GM12891 (cell line): Measurements from ENCODE around the gene FUT2.

Experiments used
- POLR2A ChIP-seq: IDR thresholded peaks from 2 replicates; pipeline ENCODE4 v1.6.1; 2011; ENCODE audit warnings: low read depth, low read length, control low read depth
- TAF1 ChIP-seq: IDR thresholded peaks from 2 replicates; pipeline ENCODE4 v1.6.1; 2011; ENCODE audit warnings: low read depth, low read length, control low read depth

DNA sequence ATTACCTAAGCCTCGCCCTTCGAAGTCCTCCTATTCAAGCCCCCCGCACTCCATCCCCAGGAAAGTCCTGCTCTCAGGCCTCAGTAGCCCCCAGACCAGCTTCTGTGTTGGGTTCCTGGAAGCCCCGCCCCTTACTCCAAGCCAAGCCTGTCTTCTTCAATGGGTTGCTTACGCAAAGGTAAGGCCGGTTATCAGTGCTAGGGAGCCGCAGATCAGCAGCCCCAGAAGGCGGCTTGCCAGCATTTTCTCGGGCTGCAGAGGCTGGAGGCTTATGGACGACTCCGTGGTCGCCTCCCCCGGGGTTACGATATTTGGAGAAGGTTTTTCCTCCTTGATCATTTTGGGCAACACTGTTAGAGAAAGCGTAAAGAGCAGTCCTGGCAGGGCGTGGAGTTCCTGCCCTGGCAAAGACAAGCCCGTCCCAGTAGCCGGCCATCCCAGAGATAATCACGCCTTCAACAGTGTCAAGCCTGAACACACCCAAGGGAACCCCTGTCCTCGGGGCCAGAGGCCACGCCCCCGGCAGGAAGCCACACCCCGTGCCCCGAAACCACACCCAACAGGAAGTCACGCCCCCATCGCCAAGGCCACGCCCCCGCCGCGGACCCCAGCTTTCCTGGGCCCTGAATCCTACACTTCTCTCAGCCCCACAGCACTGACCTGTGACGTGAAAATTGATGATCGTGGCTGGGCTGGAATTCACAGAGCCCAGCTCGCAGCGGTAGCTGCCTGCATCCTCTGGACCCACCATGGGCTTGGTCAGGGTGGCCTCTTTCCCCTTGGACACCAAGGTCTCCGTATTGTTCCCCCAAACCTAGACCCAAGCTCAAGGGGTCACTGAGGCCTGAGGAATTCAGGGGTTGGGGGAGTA, 45.6 kb downstream of the FUT2 start:
- TF ChIP-seq TAF1 (no peak), POLR2A (no peak)
